AG04450 (cell line): ENCODE results near the gene AVPI1. TPM values are rescaled to one million over a fixed set of nuclear protein-coding genes. Genes with fewer than 3 reads are reported as not detected.

Experiments used
- CTCF ChIA-PET: fragments of 300-600, 350-600 bp; formaldehyde crosslinking; extraction: SDS; loops from one replicate; lab custom pipeline; 2022; ENCODE audit warnings: antibody characterized with exemption, inconsistent platforms; lab: Charles Lee
- POLR2A ChIA-PET: fragments of 350-600 bp; formaldehyde crosslinking; extraction: SDS; loops from one replicate; lab custom pipeline; 2021; ENCODE audit warnings: antibody characterized with exemption, inconsistent platforms; lab: Yijun Ruan, JAX
- DNase-seq: peaks from one replicate; pipeline ENCODE4 v3.0.0-alpha.2; 2011; ENCODE audit warnings: low read depth, low spot score
- H3K27ac ChIP-seq: one replicate; pipeline ENCODE4 v1.5.1; 2012; ENCODE audit warnings: low read depth, low read length, control low read depth
- H3K27me3 ChIP-seq: one replicate; pipeline ENCODE4 v1.6.0; 2012; ENCODE audit warnings: low read length; ENCODE audit not compliant: control insufficient read depth, insufficient read depth
- H3K4me3 ChIP-seq: 2 replicates; pipeline ENCODE4 v1.5.1; 2011; ENCODE audit warnings: mild to moderate bottlenecking, low read depth, low read length, control low read depth
- H3K9me3 ChIP-seq: 2 replicates; pipeline ENCODE4 v1.5.1; 2012; ENCODE audit warnings: low read length; ENCODE audit not compliant: control insufficient read depth, insufficient read depth
- CTCF ChIP-seq: IDR thresholded peaks from 2 replicates; pipeline ENCODE4 v1.5.1; 2011; ENCODE audit warnings: low read depth, low read length, control low read depth, inconsistent platforms
- polyA plus RNA-seq: library from polyadenylated mRNA; depleted of rRNA; stranded (reverse); fragments of >200 nt; gene quantifications from 2 replicates; pipeline ENCODE4 v1.2.3, GENCODE V29; 2011

The AVPI1 gene
- polyA plus RNA-seq, 1 experiment = 26.5 TPM

GRCh38 chr10:97732052-97732359, 45.0 kb upstream of the AVPI1 start:
- Histone ChIP-seq H3K27ac (no peak overlapping the region), H3K9me3 (no peaks in the 10 kb centered on the region; the same call in 1 of the 2 replicates), H3K27me3 (no peaks in the 10 kb centered on the region), H3K4me3 (no peak overlapping the region)
- no peak for TF ChIP-seq CTCF
- ChIA-PET POLR2A (no interaction called here), CTCF (interaction anchor here (0.7 to 8.7 kb wide), 14 partner anchors 8 to 267 kb away, joined by 3 to 316 read pairs (median 6); partner anchors contain the start of genes AVPI1 and MARVELD1)
- DNase-seq = no peak

DNA sequence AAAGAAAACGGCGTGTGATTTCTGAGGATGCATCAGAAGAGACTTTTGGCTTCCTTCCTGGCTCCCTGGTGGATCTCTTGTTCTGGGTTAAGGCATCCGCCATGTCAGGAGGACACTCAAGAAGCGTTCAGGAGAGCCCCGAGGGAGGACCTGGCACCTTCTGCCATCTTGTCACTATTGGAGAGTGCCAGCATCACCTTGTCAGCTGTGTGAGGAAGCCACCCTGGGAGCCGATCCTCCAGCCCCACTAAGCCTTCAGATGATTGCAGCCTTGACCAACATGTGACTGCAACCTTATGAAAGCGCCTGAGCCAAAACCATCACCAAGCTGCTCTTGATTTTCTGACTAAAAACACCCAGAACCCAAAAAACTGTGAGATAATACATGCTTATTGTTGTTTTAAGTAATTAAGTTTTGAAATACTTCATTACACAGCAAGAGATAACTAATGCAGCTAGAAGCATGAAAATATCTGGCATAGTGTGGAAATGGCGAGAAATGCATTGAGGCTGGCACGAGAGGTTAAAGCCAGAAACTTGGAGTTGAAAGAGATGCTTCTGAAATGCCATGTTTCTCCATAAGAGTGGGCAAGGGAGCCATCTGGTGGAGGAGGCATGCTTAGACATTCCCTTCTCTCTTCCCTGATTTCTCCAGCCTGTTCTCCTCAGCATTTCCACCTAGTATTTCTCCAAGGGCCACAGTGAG, 44.5 kb upstream of the AVPI1 start:
- Histone ChIP-seq H3K4me3 (no peak overlapping the region), H3K27ac (no peak overlapping the region), H3K27me3 (no peaks in the 10 kb centered on the region), H3K9me3 (no peaks in the 10 kb centered on the region)
- CTCF ChIA-PET = interaction anchor here (0.6 to 8.7 kb wide), 21 partner anchors 8 to 330 kb away, joined by 3 to 316 read pairs (median 4); partner anchors contain the start of genes AVPI1 and MARVELD1
- peak; percentile 61 for DNase-seq
- POLR2A ChIA-PET = no interaction called here
- TF ChIP-seq CTCF = peak; percentile 91

GRCh38 chr10:97729014-97729413, 42.0 kb upstream of the AVPI1 start:
- CTCF ChIA-PET = interaction anchor here (0.6 to 8.7 kb wide), 5 partner anchors 27 to 51 kb away, joined by 3 to 109 read pairs (median 3); no protein-coding TSS in a partner anchor
- Histone ChIP-seq H3K27ac (no peak overlapping the region), H3K4me3 (no peak overlapping the region), H3K9me3 (no peaks in the 10 kb centered on the region), H3K27me3 (no peaks in the 10 kb centered on the region)
- DNase-seq = no peak
- TF ChIP-seq CTCF = no peak
- POLR2A ChIA-PET = no interaction called here

DNA sequence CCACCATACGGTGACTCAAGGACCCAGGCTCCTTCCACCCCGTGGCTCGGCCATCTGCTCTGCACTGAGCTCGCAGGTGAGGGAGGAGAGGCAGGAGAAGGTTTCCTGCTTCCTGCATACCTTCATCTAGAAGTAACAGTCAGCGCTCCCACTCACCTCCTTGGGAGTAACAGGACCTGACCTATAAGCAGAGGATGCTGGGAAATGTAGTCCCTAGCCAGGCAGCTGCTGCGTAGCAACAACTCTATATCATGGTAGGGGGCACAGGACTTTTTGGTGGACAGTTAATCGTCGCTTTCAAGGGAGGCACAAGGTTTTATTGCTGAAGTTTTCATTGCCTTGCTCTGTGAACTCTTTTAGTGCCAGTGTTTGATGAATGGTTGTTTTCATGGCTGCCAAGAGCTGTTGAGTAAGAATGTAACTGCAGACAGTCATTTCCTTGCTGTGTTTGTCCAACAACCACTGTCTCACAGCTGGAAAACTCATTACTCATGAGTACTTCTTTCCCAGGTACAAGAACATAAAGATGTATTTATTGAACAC, 39.7 kb upstream of the AVPI1 start:
- Histone ChIP-seq H3K4me3 (no peak overlapping the region; the same call in 1 of the 2 replicates), H3K27me3 (no peaks in the 10 kb centered on the region), H3K27ac (no peak overlapping the region), H3K9me3 (no peaks in the 10 kb centered on the region)
- TF ChIP-seq CTCF = no peak
- peak; percentile 43 for DNase-seq
- ChIA-PET POLR2A (interaction anchor here (0.6 to 2.0 kb wide), 5 partner anchors 12 to 73 kb away, joined by 3 to 9 read pairs (median 6); partner anchors contain the start of genes AVPI1 and MARVELD1), CTCF (interaction anchor here (0.5 to 4.3 kb wide), 10 partner anchors 10 to 270 kb away, joined by 3 to 33 read pairs (median 4); partner anchors contain the start of genes MARVELD1 and ZFYVE27)
